Stimulated activated effector memory CD8-positive, alpha-beta T cell treated with anti-CD3 and anti-CD28 coated beads, Interleukin-12 subunit alpha, Interleukin-12 subunit beta, amount 100 ng/mL, for 72 hours (primary cell): ENCODE measurements around the gene HPCAL4.

Experiments used
- ATAC-seq: fragments of 150-1000 bp; cut with Tn5 transposase; 2 replicates; pipeline ENCODE4 v1.10.0; 2021
- DNase-seq, 2 donors: peaks; one replicate each; pipeline ENCODE4 v3.0.0; 2021 to 2022; ENCODE audit warnings: low spot score in 2 of 2
- H3K27ac Mint-ChIP-seq: one replicate; pipeline ENCODE4 v1.8.0; 2022; ENCODE audit warnings: mild to moderate bottlenecking, mixed read lengths
- H3K36me3 Mint-ChIP-seq: one replicate; pipeline ENCODE4 v1.8.0; 2022; ENCODE audit warnings: mild to moderate bottlenecking, mixed read lengths
- H3K4me1 Mint-ChIP-seq: one replicate; pipeline ENCODE4 v1.8.0; 2022; ENCODE audit warnings: mixed read lengths
- H3K4me3 Mint-ChIP-seq: one replicate; pipeline ENCODE4 v1.8.0; 2022; ENCODE audit warnings: mild to moderate bottlenecking, mixed read lengths
- H3K9me3 Mint-ChIP-seq: one replicate; pipeline ENCODE4 v1.8.0; 2022; ENCODE audit warnings: mixed read lengths

Gene HPCAL4

DNA sequence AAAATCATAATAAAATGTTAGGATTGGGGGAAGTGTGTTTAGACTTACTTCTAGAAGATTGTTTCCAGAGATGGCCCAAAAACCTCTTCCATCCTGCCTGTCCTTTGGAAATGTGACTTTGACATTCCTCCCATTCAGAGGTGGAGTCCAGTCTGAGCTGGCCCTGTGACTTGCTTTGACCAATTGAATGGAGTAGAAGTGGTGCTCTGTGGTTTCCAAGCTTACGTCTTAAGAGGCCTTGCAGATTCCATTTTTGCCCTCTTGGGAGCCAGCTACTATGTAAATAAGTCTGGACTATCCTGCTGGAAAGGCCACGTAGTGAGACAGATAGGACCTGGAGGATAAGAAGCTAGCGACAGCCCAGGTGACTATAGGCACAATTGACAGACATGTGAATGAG is 18.0 kb downstream of the HPCAL4 start:
- Mint-ChIP-seq H3K4me3 (no peak overlapping the region), H3K36me3 (no peaks in the 10 kb centered on the region)
- no peak for DNase-seq

DNA sequence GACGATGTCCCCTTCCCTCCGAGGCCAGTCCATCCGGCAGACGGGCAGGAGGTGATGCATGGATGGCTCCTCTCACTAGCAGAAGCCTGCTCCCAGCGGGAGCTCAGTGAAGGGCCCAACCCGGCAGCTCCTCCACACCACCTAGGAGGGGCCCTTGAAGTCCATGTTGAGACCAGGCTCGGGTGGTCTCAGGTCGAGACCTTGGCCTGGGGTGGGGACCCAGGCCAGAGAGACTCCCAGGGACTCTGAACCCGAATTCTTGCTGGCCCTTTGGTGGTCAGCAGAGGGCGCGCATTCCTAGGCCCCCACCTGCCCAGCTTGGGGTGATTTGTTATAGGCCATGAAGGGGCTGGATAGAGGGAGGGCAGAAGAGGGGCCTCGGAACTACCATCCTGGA is 18.7 kb downstream of the HPCAL4 start:
- Mint-ChIP-seq H3K4me1 (peaks cover 15% of the 10 kb centered on the region), H3K36me3 (no peaks in the 10 kb centered on the region), H3K9me3 (no peaks in the 10 kb centered on the region), H3K4me3 (peak overlapping the region; percentile 42), H3K27ac (no peak overlapping the region)
- DNase-seq (no peak), ATAC-seq (no peak)

More for the DNA sequence above, 18.0 kb downstream of the HPCAL4 start:
- no peak for ATAC-seq
- Mint-ChIP-seq H3K4me1 (peaks cover 8% of the 10 kb centered on the region), H3K27ac (no peak overlapping the region), H3K9me3 (no peaks in the 10 kb centered on the region)

DNA sequence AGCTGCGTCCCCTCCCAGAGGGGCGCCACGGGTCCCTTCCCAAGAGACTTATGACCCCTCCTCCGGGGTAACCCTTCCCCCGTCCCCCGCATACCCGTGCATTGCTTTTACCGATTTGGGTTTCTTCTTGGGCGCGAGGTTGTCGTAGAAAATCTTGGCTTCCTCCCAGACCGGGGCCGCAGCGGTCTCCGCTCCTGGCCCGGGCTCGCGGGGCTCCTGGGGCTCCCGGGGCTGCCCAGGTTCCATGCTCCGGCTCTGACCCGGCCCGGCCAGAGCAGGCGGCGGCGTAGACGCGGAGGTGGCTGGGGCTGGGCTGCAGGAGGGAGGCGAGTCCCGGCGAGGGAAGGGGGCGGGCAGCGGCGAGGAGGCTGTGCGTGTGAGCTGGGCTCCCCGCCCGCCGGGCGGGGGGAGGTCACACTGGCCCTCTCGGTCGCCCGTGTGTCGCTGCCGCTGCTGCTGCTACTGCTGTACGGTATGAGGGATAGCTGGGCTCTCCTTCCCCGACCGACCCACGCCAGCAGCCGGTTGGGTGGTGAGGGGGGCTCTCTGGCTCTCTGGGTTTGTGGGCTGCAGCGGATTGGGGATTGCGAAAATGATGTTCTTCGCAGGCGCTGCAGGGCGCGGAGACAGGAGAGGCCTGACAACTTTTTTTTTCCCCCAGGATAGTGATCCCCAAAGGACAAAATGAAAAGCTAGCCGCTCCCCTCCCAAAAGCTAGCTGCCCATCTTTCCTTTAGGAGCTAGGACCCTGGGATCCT is 19.3 kb downstream of the HPCAL4 start, which contains the start of gene NT5C1A:
NT5C1A (minus strand) TSS at position 315 of the 758 bp plus-strand sequence; CDS start at position 246, 69 bp downstream.
- H3K27ac Mint-ChIP-seq = no peak within 1 kb of the TSS
- DNase-seq = no peak
- peaks cover 21% of the 10 kb centered on the region for H3K4me1 Mint-ChIP-seq
- H3K4me3 Mint-ChIP-seq = peak within 1 kb of the TSS; percentile 42
- no peaks in the 10 kb centered on the region for H3K9me3 Mint-ChIP-seq
- ATAC-seq = peak; percentile 58
- no peaks in the 10 kb centered on the region for H3K36me3 Mint-ChIP-seq

DNA sequence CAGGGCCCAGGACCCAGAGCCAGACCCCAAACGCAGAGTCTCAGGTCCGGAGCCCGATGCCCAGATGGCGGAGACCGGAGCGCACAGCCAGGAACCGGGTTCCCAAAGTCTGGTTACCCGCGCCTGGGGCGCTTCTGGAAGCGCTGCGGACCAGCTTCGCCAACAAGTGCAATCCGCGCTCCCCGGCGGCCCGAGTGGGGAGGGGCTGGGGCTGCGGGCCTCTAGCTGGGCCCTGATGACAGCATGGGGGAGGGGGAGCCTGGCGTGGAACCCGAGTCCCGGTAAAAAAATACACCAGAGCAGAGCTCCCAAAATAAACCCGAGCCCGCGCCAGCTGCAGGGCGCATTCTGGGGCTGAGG is 19.8 kb downstream of the HPCAL4 start:
- no peak overlapping the region for H3K27ac Mint-ChIP-seq

DNA sequence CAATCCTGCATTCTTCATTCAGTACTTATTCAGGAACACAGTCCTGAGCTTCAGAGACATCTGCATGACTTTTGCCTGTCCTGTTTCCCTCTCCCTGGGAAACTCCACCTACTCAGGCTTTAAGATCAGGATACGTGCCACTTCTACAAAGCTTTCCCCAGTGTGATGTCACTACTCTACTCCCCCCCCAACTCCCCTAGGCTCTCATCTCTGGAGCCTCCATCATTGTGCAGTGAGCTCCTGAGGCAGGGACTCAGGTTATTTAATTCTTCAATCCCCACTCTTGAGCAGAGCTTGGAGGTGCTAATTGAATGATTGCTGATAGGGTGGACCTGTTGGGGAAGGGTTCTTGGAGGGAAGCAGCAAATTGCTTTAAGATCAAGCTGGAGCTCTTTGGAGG is 20.5 kb downstream of the HPCAL4 start:
- ATAC-seq = no peak
- no peaks in the 10 kb centered on the region for H3K36me3 Mint-ChIP-seq
- peaks cover 32% of the 10 kb centered on the region for H3K4me1 Mint-ChIP-seq
- no peak for DNase-seq
- peak overlapping the region; percentile 42 for H3K4me3 Mint-ChIP-seq
- H3K27ac Mint-ChIP-seq = no peak overlapping the region
- no peaks in the 10 kb centered on the region for H3K9me3 Mint-ChIP-seq

More for the DNA sequence above, 19.8 kb downstream of the HPCAL4 start:
- Mint-ChIP-seq H3K9me3 (no peaks in the 10 kb centered on the region), H3K4me3 (peak overlapping the region; percentile 42), H3K36me3 (no peaks in the 10 kb centered on the region), H3K4me1 (peaks cover 26% of the 10 kb centered on the region)
- ATAC-seq = no peak
- DNase-seq = no peak

DNA sequence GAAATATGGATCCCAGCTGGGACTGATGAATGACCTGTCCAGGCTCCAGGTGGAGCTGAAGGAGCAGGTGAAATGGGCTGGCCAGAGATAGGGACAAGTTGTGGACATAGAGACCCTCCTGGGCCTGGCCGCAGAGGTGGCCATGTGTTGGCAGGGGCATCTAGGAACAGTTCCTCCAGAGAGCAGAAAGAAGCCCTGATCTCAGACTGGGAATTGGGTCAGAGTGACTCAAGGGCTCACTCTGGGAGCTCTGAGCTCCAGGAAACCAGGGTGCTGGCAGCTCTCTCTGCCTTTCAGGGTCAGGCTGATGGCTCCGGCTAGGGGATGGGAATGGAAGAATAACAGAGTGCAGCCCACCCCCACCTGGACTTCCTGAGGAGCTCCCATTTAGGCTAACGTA is 22.3 kb downstream of the HPCAL4 start:
- H3K4me3 Mint-ChIP-seq = no peak overlapping the region
- no peaks in the 10 kb centered on the region for H3K9me3 Mint-ChIP-seq
- DNase-seq (no peak), ATAC-seq (no peak)
- H3K36me3 Mint-ChIP-seq = no peaks in the 10 kb centered on the region
- peak overlapping the region; percentile 53 for H3K27ac Mint-ChIP-seq
- H3K4me1 Mint-ChIP-seq = peaks cover 32% of the 10 kb centered on the region

DNA sequence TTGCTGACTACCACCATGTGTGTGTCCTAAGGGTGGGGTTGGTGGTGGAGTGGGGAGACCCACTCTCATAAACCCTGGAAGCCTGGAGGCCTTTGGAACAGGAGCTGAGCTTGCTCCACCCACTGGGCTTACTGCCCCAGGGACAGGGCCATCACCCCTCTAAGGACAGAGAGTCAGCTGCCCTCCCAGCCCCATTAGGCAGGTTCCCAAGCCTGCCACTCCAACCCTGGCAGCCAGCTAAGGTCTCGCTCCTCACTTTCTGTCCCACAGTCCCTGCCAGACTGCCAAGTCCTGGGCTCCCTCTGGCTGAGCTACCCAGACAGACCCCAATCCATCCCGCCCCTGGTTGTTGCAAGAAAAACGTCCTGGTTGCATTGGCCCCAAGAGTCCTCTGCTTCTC is 23.1 kb downstream of the HPCAL4 start:
- Mint-ChIP-seq H3K27ac (no peak overlapping the region), H3K4me1 (peaks cover 32% of the 10 kb centered on the region), H3K36me3 (no peaks in the 10 kb centered on the region), H3K4me3 (no peak overlapping the region), H3K9me3 (no peaks in the 10 kb centered on the region)
- DNase-seq = no peak
- ATAC-seq = no peak

DNA sequence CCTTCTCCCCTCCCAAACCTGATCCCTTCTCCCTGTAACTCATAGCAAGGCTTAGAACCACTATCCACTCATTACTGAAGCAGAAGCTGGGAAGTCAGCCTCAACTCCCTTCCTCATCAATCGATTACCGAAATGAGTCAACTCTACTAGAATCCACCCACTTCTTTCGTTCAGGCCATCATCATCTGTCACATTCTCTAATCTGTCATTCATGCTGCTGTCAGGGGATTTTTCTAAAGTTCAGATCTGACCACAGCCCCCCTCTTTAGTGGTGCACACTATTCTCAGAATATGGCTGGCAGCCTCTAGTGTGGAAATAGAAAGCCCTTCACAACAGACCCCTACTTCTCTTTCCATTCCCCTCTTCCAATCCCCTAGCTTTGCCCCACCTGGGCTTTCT is 24.5 kb downstream of the HPCAL4 start:
- ATAC-seq = peak; percentile 96
- peak overlapping the region; percentile 2 for H3K27ac Mint-ChIP-seq
- no peaks in the 10 kb centered on the region for H3K36me3 Mint-ChIP-seq
- H3K9me3 Mint-ChIP-seq = no peaks in the 10 kb centered on the region
- peaks cover 32% of the 10 kb centered on the region for H3K4me1 Mint-ChIP-seq
- H3K4me3 Mint-ChIP-seq = peak overlapping the region; percentile 1
- DNase-seq = peak; percentile 36 to 86

DNA sequence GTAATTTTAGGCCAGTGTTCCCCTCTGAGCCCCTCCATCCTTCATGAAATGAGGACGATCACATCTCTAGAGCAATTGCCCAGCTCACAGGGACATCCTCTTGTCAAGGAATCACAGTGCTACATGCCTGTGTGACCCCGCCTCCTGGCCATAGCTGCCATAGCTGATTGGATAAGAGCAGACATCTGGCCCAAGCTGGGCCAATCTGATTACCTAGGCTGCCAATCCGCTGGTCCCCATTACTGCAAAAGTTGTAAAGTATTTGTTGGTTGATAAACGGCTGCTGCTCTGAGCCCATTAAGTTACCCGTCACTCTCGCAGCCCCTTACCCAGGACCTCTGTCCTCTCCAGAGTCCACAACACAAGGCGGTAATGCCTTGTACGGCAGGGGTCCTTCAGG is 27.7 kb downstream of the HPCAL4 start:
- DNase-seq (no peak), ATAC-seq (no peak)
- peaks cover 27% of the 10 kb centered on the region for H3K4me1 Mint-ChIP-seq
- H3K27ac Mint-ChIP-seq = no peak overlapping the region
- no peaks in the 10 kb centered on the region for H3K36me3 Mint-ChIP-seq
- H3K9me3 Mint-ChIP-seq = no peaks in the 10 kb centered on the region
- no peak overlapping the region for H3K4me3 Mint-ChIP-seq

DNA sequence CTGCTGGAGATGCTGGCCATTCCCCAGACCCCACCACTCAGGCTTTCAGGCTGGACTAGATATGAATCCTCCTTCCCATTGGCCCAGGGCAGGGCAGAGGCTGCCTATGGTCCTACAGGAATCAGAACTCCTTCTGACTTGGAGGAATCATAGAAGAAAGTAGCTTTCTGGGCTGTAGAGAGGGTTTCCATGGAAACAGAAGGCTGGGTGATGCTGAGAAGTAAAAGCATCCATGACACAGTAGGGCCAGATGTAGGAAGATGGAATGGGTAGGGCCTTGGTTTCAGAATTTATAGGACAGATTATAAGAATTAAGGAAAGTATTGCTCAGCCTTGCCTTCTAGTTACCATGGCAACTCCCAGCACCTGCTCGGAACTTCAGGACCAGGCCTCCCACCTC is 28.4 kb downstream of the HPCAL4 start:
- Mint-ChIP-seq H3K4me1 (peaks cover 25% of the 10 kb centered on the region), H3K27ac (no peak overlapping the region), H3K36me3 (no peaks in the 10 kb centered on the region), H3K4me3 (no peak overlapping the region), H3K9me3 (no peaks in the 10 kb centered on the region)
- DNase-seq (no peak), ATAC-seq (no peak)

DNA sequence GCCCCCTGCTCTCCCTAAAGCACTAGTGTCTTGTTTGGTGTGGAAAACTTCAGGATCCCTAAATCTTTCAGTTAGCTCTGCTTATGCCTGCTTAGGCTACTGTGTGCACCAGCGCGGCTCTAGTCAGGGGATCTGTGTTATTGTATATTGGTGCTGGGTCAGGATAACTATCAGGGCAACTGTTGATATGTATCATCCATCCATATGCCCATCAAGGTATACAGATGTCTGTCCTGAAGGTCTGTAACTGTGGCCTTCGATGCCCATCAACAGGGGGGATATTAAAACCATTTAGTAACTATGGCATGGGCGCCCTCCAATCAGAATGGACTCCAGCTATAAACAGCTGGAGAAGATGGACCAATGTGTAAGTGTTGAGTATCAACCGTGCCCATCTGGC is 31.7 kb downstream of the HPCAL4 start:
- no peak for DNase-seq
- no peak for ATAC-seq
- Mint-ChIP-seq H3K27ac (no peak overlapping the region), H3K9me3 (no peaks in the 10 kb centered on the region), H3K36me3 (no peaks in the 10 kb centered on the region), H3K4me3 (no peak overlapping the region), H3K4me1 (peaks cover 14% of the 10 kb centered on the region)

DNA sequence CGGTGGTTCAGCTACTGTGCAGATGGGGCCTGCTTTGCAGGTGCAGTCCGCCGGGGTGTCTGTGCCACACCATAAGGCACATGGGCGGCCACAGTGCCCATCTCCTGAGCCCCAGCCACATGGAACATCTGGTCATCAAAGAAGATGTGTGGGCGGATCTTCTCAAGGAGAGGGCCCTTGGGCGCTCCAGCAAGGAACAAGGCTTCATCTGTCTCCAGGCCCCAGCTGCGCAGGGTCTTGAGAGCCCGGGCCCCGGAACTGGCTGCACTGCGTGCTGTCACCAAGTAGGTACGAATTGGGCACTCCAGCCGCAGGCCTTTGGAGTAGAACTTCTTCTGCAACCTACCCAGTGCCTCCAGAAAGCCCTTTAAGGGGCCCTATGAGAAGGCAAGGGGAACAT is 32.1 kb downstream of the HPCAL4 start:
- Mint-ChIP-seq H3K9me3 (no peaks in the 10 kb centered on the region), H3K27ac (no peak overlapping the region)

DNA sequence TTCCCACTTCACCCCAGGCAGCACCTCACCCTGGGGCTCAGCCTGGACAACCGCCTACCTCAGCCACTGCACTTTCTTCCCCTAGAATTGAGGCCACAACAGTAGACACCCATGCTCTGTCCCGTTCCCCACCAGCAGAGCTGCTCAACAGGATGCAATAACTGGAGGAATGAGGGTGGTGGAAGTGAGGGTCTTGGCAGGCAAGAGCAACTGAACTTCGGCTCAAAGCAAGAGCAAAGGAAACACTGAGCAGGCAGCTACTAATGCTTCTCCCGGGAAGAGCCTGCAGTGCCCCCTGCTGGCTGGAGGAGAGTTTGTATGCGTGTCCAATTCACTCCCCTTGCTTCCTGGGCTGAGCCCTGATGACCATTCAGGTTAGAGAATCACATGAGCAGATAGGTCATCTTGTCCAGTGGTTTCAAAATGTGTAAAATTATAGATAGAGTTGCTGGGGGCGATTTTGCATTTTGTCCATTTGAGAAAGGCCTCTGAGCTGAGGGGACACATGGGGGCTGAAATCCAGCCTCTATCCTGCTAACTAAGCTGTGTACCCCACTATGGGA is 33.2 kb downstream of the HPCAL4 start:
- DNase-seq (peak; percentile 59 to 81), ATAC-seq (peak; percentile 74)
- H3K36me3 Mint-ChIP-seq = no peaks in the 10 kb centered on the region
- H3K9me3 Mint-ChIP-seq = no peaks in the 10 kb centered on the region
- H3K27ac Mint-ChIP-seq = no peak overlapping the region
- H3K4me1 Mint-ChIP-seq = peaks cover 24% of the 10 kb centered on the region
- H3K4me3 Mint-ChIP-seq = no peak overlapping the region

More for the DNA sequence above, 32.1 kb downstream of the HPCAL4 start:
- Mint-ChIP-seq H3K4me3 (no peak overlapping the region), H3K36me3 (no peaks in the 10 kb centered on the region), H3K4me1 (peaks cover 14% of the 10 kb centered on the region)
- no peak for DNase-seq
- ATAC-seq = no peak

DNA sequence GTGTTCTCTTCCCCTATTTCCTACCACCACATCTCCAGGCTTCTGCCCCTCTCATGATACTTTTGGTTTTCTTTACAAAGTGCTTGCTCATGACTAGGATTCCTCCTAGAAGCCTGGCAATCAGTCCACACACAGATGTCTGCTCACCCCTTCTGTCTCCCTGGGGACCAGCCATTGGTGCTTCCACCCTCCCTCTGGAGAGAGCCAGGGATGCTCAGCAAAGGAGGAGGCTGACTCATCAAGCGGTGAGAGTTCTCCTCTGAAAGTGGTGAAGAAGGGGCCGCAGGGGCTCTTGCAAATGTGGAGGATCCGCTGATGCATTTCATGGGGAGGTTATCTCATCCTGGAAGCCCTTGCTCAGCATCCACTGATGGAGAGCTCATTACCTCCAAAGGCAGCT is 33.8 kb downstream of the HPCAL4 start:
- H3K4me1 Mint-ChIP-seq = peaks cover 24% of the 10 kb centered on the region
- H3K9me3 Mint-ChIP-seq = no peaks in the 10 kb centered on the region
- peak overlapping the region; percentile 27 for H3K27ac Mint-ChIP-seq
- no peak for ATAC-seq
- no peak overlapping the region for H3K4me3 Mint-ChIP-seq
- no peaks in the 10 kb centered on the region for H3K36me3 Mint-ChIP-seq
- no peak for DNase-seq

DNA sequence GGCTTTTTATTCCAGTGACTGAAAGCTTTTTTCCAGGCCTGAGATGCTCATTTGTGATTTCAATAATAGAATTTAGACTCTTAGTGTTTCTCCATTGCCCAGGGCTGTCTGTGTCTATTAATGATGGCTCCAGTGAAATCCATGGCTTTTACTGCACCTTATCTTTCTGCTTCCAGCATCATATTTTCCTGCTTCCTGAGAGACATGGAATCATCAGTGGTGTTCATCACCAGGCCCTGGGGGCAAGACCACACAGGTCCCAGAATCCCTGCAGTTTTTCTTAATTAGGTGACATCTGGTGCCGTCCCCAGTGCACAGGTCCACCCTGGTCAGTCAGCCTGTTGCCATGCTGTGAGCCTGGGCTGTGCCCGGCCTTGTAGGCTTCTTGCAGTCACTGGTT is 34.8 kb downstream of the HPCAL4 start:
- DNase-seq (no peak), ATAC-seq (no peak)
- Mint-ChIP-seq H3K4me3 (no peak overlapping the region), H3K27ac (no peak overlapping the region), H3K9me3 (no peaks in the 10 kb centered on the region), H3K4me1 (peaks cover 24% of the 10 kb centered on the region), H3K36me3 (no peaks in the 10 kb centered on the region)

DNA sequence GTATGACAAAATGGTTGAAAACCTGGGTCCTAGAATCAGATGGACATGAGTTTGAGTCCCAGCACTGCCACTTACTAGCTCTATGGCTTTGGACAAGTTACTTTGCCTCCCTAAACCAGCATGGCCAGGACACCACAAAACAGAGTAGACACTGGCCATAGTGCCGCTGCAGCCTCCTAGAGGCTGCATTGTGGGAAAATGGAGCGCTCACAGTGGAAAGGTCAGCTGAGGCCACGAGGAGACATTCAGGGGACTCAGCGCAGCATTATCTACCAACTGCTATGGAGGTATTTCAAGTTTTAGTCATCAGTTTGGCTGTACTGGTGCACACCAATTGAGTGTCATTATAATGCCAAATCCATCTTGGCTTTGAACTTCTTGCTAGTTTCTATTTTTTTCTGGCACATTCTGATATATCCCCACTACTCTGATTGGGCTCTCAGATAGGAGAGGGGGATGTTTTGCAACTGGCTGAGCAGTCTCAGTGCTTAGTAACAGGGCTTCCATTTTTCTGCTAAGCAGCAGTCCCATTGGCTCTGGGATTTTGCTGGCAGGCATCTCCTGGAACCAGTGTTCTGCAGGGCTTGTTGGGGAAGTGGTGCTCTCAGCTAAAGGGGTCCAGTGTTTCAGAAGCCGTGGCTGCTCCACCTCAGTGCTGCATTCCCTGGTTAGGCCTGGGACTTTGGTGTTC is 35.5 kb downstream of the HPCAL4 start:
- DNase-seq = no peak
- peaks cover 24% of the 10 kb centered on the region for H3K4me1 Mint-ChIP-seq
- no peak for ATAC-seq
- no peaks in the 10 kb centered on the region for H3K36me3 Mint-ChIP-seq
- H3K27ac Mint-ChIP-seq = no peak overlapping the region
- H3K4me3 Mint-ChIP-seq = no peak overlapping the region
- no peaks in the 10 kb centered on the region for H3K9me3 Mint-ChIP-seq
